GM12801 (cell line): ENCODE measurements around the gene IPCEF1.

Experiments
- CTCF ChIP-seq: IDR thresholded peaks from one replicate; pipeline ENCODE4 v1.5.1; 2011; ENCODE audit warnings: control low read depth; ENCODE audit not compliant: insufficient read length; ENCODE audit errors: extremely low read depth

The IPCEF1 gene

GRCh38 chr6:154267508-154268106, 89.0 kb downstream of the IPCEF1 start:
- TF ChIP-seq CTCF, result no peak

GRCh38 chr6:154266560-154267099, 90.0 kb downstream of the IPCEF1 start:
- no peak for TF ChIP-seq CTCF

- TF ChIP-seq CTCF, result no peak
Measured at GRCh38 chr6:154261688-154262397, 94.8 kb downstream of the IPCEF1 start.

- TF ChIP-seq CTCF, result no peak
Measured at GRCh38 chr6:154258064-154258757, 98.4 kb downstream of the IPCEF1 start.

- no peak for TF ChIP-seq CTCF
Measured at GRCh38 chr6:154257067-154257466, 99.5 kb downstream of the IPCEF1 start.

- TF ChIP-seq CTCF, result no peak
Measured at GRCh38 chr6:154252678-154253077, 103.9 kb downstream of the IPCEF1 start.

- TF ChIP-seq CTCF, result no peak
Measured at GRCh38 chr6:154251116-154251515, 105.5 kb downstream of the IPCEF1 start.
